Lower lobe of right lung (tissue), 2 donors: ENCODE results near the gene PCNX1. TPM values are rescaled to one million over a fixed set of nuclear protein-coding genes. Genes with fewer than 3 reads are reported as not detected.

ENCODE experiments used
- ATAC-seq, 2 donors: fragments of 200-7000 bp; cut with Tn5 transposase; one replicate each; pipeline ENCODE4 v1.9.1; 2020 to 2022; ENCODE audit warnings: mild to moderate bottlenecking in 2 of 2, moderate library complexity in 2 of 2
- DNase-seq: peaks from one replicate; pipeline ENCODE4 v3.0.0-alpha.2; 2020
- H3K27ac ChIP-seq: fragments of 200-600 bp; one replicate; pipeline ENCODE4 v1.8.0; 2022
- H3K27me3 ChIP-seq: fragments of 200-600 bp; one replicate; pipeline ENCODE4 v1.8.0; 2022; ENCODE audit warnings: low read depth
- H3K36me3 ChIP-seq: fragments of 200-600 bp; one replicate; pipeline ENCODE4 v1.8.0; 2022; ENCODE audit warnings: mild to moderate bottlenecking
- H3K4me1 ChIP-seq: fragments of 200-600 bp; one replicate; pipeline ENCODE4 v1.8.0; 2022
- H3K4me3 ChIP-seq: fragments of 200-600 bp; one replicate; pipeline ENCODE4 v1.8.0; 2022; ENCODE audit warnings: mild to moderate bottlenecking
- H3K9me3 ChIP-seq: fragments of 200-600 bp; one replicate; pipeline ENCODE4 v1.8.0; 2022
- intact Hi-C: fragments of 100-400 bp; cut with DNase I; formaldehyde crosslinking; loops from one replicate; pipeline ENCODE4 v1.11.0; 2022
- total RNA-seq: library from RNA; stranded (reverse); fragmentation: NEBNext Ultra II Directional; extraction: Animal tissue kit (Norgen Biotek cat#: 25700); gene quantifications from one replicate; pipeline ENCODE4 v1.2.1, GENCODE V29; 2021
- TF ChIP-seq, protein P1 (sequence below): fragments of 200-600 bp; IDR thresholded peaks from one replicate; pipeline ENCODE4 v1.8.0; 2022; ENCODE audit warnings: antibody characterized with exemption, mild to moderate bottlenecking
- donor health status: DM: no; HTN: yes; CAD: no; lungs with severe emphysema.

Gene PCNX1
- total RNA-seq, 1 donor from 2014 or later, result 49.9 TPM

DNA sequence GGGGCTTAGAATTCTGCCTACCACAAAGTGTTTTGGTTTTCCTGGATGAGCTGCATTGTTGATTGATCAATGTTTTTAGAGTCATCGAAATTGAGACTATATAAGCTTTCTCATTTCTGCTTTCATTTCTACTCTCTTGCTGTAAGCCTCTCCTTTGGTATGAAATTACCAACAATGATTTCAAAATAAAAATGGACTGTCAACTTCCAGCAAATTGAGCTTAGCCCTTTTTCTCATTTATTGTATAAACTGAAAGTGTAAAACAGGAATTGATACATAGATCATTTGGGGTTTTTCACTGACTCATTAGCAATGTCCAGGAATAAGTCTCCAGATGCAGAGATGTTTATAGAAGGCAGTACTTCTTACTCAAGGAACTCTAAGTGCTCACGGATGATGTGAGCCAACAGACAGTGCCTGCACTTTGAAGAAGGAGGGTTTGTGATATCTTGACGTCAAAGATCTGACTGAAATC lies 20.0 kb upstream of the PCNX1 start:
- no peaks in the 10 kb centered on the region for H3K9me3 ChIP-seq
- intact Hi-C loops, result no loop called here
- no peaks in the 10 kb centered on the region for H3K36me3 ChIP-seq
- H3K27me3 ChIP-seq, result no peaks in the 10 kb centered on the region
- peaks cover 48% of the 10 kb centered on the region for H3K4me1 ChIP-seq
- ATAC-seq (peak; percentile 58 to 69), DNase-seq (no peak)
- H3K27ac ChIP-seq, result peak overlapping the region; percentile 54
- H3K4me3 ChIP-seq, result no peak overlapping the region
- TF ChIP-seq, protein P1, sequence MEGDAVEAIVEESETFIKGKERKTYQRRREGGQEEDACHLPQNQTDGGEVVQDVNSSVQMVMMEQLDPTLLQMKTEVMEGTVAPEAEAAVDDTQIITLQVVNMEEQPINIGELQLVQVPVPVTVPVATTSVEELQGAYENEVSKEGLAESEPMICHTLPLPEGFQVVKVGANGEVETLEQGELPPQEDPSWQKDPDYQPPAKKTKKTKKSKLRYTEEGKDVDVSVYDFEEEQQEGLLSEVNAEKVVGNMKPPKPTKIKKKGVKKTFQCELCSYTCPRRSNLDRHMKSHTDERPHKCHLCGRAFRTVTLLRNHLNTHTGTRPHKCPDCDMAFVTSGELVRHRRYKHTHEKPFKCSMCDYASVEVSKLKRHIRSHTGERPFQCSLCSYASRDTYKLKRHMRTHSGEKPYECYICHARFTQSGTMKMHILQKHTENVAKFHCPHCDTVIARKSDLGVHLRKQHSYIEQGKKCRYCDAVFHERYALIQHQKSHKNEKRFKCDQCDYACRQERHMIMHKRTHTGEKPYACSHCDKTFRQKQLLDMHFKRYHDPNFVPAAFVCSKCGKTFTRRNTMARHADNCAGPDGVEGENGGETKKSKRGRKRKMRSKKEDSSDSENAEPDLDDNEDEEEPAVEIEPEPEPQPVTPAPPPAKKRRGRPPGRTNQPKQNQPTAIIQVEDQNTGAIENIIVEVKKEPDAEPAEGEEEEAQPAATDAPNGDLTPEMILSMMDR, result no peak

- intact Hi-C loops, result no loop called here
- no peak overlapping the region for H3K4me3 ChIP-seq
- H3K27ac ChIP-seq, result peak overlapping the region; percentile 54
- no peaks in the 10 kb centered on the region for H3K9me3 ChIP-seq
- H3K4me1 ChIP-seq, result peaks cover 48% of the 10 kb centered on the region
- TF ChIP-seq, protein P1, result no peak
- H3K27me3 ChIP-seq, result no peaks in the 10 kb centered on the region
- H3K36me3 ChIP-seq, result no peaks in the 10 kb centered on the region
- ATAC-seq, result no peak
- no peak for DNase-seq
Observed at GRCh38 chr14:70887737-70888499, 19.3 kb upstream of the PCNX1 start.

GRCh38 chr14:70888681-70889175 lies 18.5 kb upstream of the PCNX1 start:
- H3K9me3 ChIP-seq, result no peaks in the 10 kb centered on the region
- H3K27ac ChIP-seq, result no peak overlapping the region
- H3K27me3 ChIP-seq, result no peaks in the 10 kb centered on the region
- H3K36me3 ChIP-seq, result no peaks in the 10 kb centered on the region
- TF ChIP-seq, protein P1, result no peak
- intact Hi-C loops, result no loop called here
- peak in 1 of 2 donors; percentile 36 for ATAC-seq
- DNase-seq, result no peak
- peaks cover 41% of the 10 kb centered on the region for H3K4me1 ChIP-seq
- H3K4me3 ChIP-seq, result no peak overlapping the region

DNA sequence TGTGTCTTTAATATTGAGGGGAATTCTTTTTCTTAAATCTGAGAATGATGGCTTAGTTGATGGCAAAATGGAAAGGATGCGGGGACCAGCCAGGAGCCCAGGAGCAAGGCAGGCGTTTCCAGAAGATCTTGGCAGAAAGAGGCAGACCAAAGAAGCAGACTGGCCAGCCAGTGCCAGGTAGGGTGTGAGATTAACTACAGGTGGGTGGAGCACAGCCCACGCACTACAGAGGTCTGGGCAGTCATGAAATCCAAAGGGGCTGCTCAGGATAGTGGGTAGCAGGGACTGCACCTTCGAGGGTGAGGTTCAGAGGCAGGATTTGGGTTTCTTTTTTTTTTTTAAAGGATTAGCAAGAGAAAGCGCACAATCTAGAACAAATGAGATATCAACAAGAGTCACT lies 17.7 kb upstream of the PCNX1 start:
- ATAC-seq, result no peak
- TF ChIP-seq, protein P1, result no peak
- Histone ChIP-seq H3K4me1 (peaks cover 40% of the 10 kb centered on the region), H3K4me3 (no peak overlapping the region), H3K27me3 (no peaks in the 10 kb centered on the region), H3K9me3 (no peaks in the 10 kb centered on the region), H3K27ac (no peak overlapping the region), H3K36me3 (no peaks in the 10 kb centered on the region)
- DNase-seq, result no peak
- intact Hi-C loops, result no loop called here

DNA sequence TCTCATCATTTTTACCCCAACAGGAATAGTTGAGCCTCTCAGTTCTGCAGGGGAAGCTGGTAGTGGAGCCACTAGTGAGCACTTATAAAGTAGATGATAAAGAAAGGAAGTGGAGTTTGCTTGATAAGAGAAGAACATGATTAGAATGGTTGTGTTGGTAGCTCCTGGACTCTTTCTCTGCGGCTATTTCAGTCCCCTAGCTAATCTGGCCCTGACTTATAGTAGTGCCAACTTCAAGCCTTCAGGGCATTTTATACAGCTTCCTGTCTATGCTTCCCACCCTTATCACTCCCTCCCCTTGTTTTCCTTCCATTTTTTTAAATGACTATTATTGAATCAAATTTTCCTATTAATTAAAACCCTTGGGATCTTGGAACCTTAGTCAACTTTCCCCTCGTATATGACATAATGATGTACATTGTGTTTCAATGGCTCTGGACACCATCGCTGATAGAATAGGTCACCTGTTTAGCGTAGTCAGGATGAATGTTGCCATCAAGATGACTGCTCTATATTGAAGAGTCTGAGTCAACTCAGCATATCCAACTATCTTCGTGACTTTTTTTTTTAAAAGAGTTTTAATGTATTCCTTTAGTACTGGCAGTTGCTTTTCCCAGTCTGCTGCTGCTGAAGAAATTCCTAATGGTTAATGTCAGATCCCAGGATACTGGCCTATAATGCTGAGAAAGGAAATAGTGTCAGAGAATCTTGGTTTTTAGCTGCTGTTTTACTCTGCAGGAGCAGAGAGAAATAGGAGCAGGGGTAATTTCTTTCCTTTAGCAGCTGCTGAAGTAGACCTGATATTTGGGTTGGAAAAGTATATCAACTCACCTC lies 16.2 kb upstream of the PCNX1 start:
- no peaks in the 10 kb centered on the region for H3K36me3 ChIP-seq
- H3K27ac ChIP-seq, result no peak overlapping the region
- H3K4me1 ChIP-seq, result peaks cover 26% of the 10 kb centered on the region
- H3K9me3 ChIP-seq, result no peaks in the 10 kb centered on the region
- no peaks in the 10 kb centered on the region for H3K27me3 ChIP-seq
- ATAC-seq, result no peak
- DNase-seq, result no peak
- TF ChIP-seq, protein P1, result no peak
- intact Hi-C loops, result no loop called here
- H3K4me3 ChIP-seq, result no peak overlapping the region
